ENCODE results near the gene TMA7B. TPM values are rescaled to one million over a fixed set of nuclear protein-coding genes. Genes with fewer than 3 reads are reported as not detected.

The TMA7B gene
- total RNA-seq, 1 experiment from 2014 or later = not detected

DNA sequence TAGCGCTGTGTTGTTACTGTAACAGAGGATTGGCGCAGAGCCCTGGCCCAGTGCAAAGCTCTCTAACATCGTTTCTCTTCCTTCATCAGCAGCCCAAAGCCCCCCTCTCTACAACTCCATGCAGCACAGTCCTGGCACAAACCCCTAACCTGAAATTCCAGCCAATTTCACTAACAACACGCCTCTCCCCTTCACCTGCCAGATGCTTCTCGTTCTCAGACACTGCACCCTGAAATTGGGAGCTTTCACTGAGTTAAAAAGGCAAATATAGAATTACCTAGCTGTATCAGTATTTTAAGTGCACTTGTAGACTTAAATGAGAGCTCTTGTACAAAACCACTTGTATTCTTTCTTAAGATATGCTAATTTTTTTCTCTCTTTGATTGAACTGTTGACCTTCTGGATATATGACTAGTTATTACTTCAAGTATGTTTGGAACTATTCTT, 43.0 kb upstream of the TMA7B start:
- H3K36me3 ChIP-seq (ENCODE audit: low read depth, low read length) = no peaks in the 10 kb centered on the region
- H3K9me3 ChIP-seq (ENCODE audit: low read length) = no peaks in the 10 kb centered on the region
- peaks cover 70% of the 10 kb centered on the region for H3K27me3 ChIP-seq (ENCODE audit: low read length)
- no peak overlapping the region for H2AFZ ChIP-seq (ENCODE audit: low read length)
- no peak for TF ChIP-seq EZH2phosphoT487 (IDR thresholded peaks at IDR 0.05; ENCODE audit: borderline replicate concordance, low read length)
- no peak for TF ChIP-seq EZH2 (IDR thresholded peaks at IDR 0.05; ENCODE audit: low read length, unreplicated experiment)
- TF ChIP-seq, protein P1, sequence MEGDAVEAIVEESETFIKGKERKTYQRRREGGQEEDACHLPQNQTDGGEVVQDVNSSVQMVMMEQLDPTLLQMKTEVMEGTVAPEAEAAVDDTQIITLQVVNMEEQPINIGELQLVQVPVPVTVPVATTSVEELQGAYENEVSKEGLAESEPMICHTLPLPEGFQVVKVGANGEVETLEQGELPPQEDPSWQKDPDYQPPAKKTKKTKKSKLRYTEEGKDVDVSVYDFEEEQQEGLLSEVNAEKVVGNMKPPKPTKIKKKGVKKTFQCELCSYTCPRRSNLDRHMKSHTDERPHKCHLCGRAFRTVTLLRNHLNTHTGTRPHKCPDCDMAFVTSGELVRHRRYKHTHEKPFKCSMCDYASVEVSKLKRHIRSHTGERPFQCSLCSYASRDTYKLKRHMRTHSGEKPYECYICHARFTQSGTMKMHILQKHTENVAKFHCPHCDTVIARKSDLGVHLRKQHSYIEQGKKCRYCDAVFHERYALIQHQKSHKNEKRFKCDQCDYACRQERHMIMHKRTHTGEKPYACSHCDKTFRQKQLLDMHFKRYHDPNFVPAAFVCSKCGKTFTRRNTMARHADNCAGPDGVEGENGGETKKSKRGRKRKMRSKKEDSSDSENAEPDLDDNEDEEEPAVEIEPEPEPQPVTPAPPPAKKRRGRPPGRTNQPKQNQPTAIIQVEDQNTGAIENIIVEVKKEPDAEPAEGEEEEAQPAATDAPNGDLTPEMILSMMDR (conservative IDR thresholded peaks at IDR 0.05; ENCODE audit: low read depth, low read length) = no peak
- H3K9me2 ChIP-seq (replicated peaks; ENCODE audit: low read length) = no peaks in the 10 kb centered on the region
- H3K9ac ChIP-seq (ENCODE audit: low read length) = no peak overlapping the region
- no peaks in the 10 kb centered on the region for H3K4me1 ChIP-seq (ENCODE audit: insufficient read depth, low read length)
- ChIA-PET POLR2A (ENCODE audit: unreplicated experiment) (no interaction called here), CTCF (no interaction called here)
- no peaks in the 10 kb centered on the region for H3F3A ChIP-seq (ENCODE audit: low read length, unreplicated experiment)
- ATAC-seq (no peak), DNase-seq (no peak)
- intact Hi-C loops (cut with micrococcal nuclease) = no loop called here
- BruUV-seq (replicated peaks) = no TSS peak
- H3K27ac ChIP-seq (ENCODE audit: low read length) = no peak overlapping the region
- H3K4me2 ChIP-seq (ENCODE audit: low read length) = no peak overlapping the region
- no peaks in the 10 kb centered on the region for H4K20me1 ChIP-seq (ENCODE audit: low read length)
- no peak overlapping the region for H3K4me3 ChIP-seq (ENCODE audit: low read length)
- H3K79me2 ChIP-seq (ENCODE audit: low read length) = no peaks in the 10 kb centered on the region

DNA sequence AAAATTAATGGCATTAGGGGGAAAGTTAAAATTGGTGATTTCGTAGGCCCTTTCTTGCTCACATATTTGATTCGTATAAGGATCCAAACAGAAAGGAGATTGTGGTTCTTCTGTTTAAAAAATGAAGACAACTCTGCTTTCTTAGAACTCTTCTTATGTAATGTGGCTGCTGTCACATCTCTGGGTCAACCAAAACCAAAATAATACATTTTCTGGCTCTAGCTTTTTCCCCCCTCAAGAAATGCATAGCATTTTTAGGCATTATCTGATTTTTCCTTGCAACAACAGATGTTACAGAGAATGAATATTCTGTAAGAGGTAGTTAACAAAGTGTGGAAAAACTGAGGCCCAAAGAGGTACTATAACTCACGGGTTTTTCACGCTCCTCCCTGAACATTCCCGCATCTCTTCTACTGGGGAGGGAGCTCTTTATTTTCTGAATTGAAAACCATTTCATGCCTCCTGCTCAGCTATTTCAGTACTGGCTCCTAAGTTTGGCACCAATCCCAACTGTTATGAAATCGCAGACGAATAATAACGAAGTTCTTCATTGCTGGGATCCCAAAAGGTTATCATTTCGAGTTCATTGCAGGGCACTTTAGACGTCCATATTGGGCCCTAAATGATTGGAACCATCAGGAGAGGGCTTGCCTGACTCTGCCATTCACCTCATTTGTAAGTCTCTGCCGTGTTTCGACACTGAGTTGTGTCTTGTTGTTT, 42.3 kb upstream of the TMA7B start:
- H3K4me2 ChIP-seq (ENCODE audit: low read length) = no peak overlapping the region
- H3K4me1 ChIP-seq (ENCODE audit: insufficient read depth, low read length) = no peaks in the 10 kb centered on the region
- ATAC-seq (no peak), DNase-seq (no peak)
- H3K27me3 ChIP-seq (ENCODE audit: low read length) = peaks cover 70% of the 10 kb centered on the region
- TF ChIP-seq, protein P1 (conservative IDR thresholded peaks at IDR 0.05; ENCODE audit: low read depth, low read length) = no peak
- no peak for TF ChIP-seq EZH2phosphoT487 (IDR thresholded peaks at IDR 0.05; ENCODE audit: borderline replicate concordance, low read length)
- no peak for TF ChIP-seq EZH2 (IDR thresholded peaks at IDR 0.05; ENCODE audit: low read length, unreplicated experiment)
- ChIA-PET POLR2A (ENCODE audit: unreplicated experiment) (no interaction called here), CTCF (no interaction called here)
- H3K9ac ChIP-seq (ENCODE audit: low read length) = no peak overlapping the region
- H3F3A ChIP-seq (ENCODE audit: low read length, unreplicated experiment) = no peaks in the 10 kb centered on the region
- H3K27ac ChIP-seq (ENCODE audit: low read length) = no peak overlapping the region
- H3K36me3 ChIP-seq (ENCODE audit: low read depth, low read length) = no peaks in the 10 kb centered on the region
- H4K20me1 ChIP-seq (ENCODE audit: low read length) = no peaks in the 10 kb centered on the region
- intact Hi-C loops (cut with micrococcal nuclease) = no loop called here
- no peak overlapping the region for H2AFZ ChIP-seq (ENCODE audit: low read length)
- H3K9me2 ChIP-seq (replicated peaks; ENCODE audit: low read length) = no peaks in the 10 kb centered on the region
- no peaks in the 10 kb centered on the region for H3K9me3 ChIP-seq (ENCODE audit: low read length)
- BruUV-seq (replicated peaks) = no TSS peak
- no peaks in the 10 kb centered on the region for H3K79me2 ChIP-seq (ENCODE audit: low read length)
- H3K4me3 ChIP-seq (ENCODE audit: low read length) = no peak overlapping the region

DNA sequence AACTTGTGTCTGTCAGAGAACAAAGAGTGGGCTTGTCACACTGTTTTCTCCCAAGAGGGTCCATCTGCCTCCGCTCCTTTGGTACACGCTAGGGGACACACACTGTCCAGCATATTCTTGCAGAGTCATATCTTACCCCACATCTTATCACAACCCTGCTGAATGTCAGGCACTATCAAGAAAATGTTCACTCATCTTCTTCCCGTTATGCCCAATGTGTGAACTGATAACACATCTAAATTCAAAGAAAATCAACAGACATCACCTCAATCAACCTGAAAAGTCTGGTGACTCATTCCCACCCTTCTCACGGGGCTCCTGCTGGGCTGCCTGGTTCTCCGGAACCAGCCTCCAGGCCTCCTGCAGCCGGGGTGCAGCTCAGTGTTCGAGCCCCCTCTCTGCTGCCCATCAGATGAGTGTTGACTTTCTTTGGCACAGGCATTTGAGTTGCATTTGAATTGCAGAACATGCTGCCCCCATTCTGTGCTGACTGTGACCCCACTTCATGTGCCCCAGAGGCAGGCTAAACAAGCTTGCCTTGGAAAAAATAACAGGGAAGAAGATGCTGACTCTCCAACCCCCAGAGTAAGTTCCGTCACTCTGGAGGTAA, 40.0 kb upstream of the TMA7B start:
- no peak for ATAC-seq
- ChIA-PET CTCF (no interaction called here), POLR2A (ENCODE audit: unreplicated experiment) (no interaction called here)
- Histone ChIP-seq H2AFZ (ENCODE audit: low read length) (no peak overlapping the region), H3K27me3 (ENCODE audit: low read length) (peaks cover 74% of the 10 kb centered on the region), H3F3A (ENCODE audit: low read length, unreplicated experiment) (no peaks in the 10 kb centered on the region), H3K4me3 (ENCODE audit: low read length) (no peak overlapping the region), H3K79me2 (ENCODE audit: low read length) (no peaks in the 10 kb centered on the region), H3K9me2 (replicated peaks; ENCODE audit: low read length) (no peaks in the 10 kb centered on the region), H3K9ac (ENCODE audit: low read length) (no peak overlapping the region), H4K20me1 (ENCODE audit: low read length) (no peaks in the 10 kb centered on the region), H3K4me2 (ENCODE audit: low read length) (no peak overlapping the region), H3K27ac (ENCODE audit: low read length) (no peak overlapping the region), H3K9me3 (ENCODE audit: low read length) (no peaks in the 10 kb centered on the region), H3K4me1 (ENCODE audit: insufficient read depth, low read length) (no peaks in the 10 kb centered on the region), H3K36me3 (ENCODE audit: low read depth, low read length) (no peaks in the 10 kb centered on the region)
- intact Hi-C loops (cut with micrococcal nuclease) = no loop called here
- no peak for DNase-seq
- TF ChIP-seq EZH2phosphoT487 (IDR thresholded peaks at IDR 0.05; ENCODE audit: borderline replicate concordance, low read length) (no peak), EZH2 (IDR thresholded peaks at IDR 0.05; ENCODE audit: low read length, unreplicated experiment) (no peak)
- TF ChIP-seq, protein P1 (conservative IDR thresholded peaks at IDR 0.05; ENCODE audit: low read depth, low read length) = no peak
- no TSS peak for BruUV-seq (replicated peaks)
